Measurements from ENCODE around the gene CARHSP1.
"Not testable (repeated sequence)": the region's sequence is repeated elsewhere in the genome, so short reads cannot be mapped to it uniquely, and the experiment has no call there.

Gene CARHSP1

DNA sequence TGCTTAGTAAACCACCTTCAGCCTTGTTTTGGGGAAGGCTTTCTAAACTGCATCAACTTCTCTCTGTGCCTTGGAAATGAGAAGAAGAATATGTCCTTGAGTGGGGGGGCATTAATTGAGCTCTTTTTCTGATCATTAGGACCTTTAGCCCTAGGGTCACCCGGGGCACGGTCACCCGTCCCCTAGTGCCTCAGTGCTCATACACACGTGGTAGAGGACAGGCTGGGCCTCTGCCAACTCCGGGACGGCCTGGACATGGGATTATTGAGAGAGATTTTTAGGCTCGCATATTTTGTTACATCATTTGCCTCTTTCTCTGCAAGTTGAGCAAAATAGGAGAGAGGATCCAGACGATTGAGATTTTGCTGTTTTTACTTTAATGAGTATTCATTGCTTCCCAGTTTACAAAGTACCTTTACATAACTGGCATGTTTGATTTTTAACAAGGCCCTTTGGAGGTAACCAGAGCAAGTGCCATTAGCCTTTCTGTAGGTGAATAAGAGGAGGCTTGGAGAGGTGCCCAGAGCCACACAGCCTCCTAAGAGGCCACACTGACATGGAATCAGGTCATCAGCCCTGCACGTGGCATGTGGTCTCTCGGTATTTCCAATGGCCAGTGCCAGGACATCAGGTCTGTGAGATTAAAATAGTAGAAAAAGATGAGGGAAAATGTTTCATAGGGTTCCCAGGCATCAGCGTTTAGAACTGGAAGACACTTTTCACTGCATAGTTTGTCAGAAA is 60.0 kb downstream of the CARHSP1 start:
- TF ChIP-seq POLR2A (IDR thresholded peaks at IDR 0.05; ENCODE audit: extremely low read depth, insufficient read length): no peak
- TF ChIP-seq, protein P1, sequence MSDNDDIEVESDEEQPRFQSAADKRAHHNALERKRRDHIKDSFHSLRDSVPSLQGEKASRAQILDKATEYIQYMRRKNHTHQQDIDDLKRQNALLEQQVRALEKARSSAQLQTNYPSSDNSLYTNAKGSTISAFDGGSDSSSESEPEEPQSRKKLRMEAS (IDR thresholded peaks at IDR 0.05; ENCODE audit: low read depth, low read length): no peak
- TF ChIP-seq, protein P2, sequence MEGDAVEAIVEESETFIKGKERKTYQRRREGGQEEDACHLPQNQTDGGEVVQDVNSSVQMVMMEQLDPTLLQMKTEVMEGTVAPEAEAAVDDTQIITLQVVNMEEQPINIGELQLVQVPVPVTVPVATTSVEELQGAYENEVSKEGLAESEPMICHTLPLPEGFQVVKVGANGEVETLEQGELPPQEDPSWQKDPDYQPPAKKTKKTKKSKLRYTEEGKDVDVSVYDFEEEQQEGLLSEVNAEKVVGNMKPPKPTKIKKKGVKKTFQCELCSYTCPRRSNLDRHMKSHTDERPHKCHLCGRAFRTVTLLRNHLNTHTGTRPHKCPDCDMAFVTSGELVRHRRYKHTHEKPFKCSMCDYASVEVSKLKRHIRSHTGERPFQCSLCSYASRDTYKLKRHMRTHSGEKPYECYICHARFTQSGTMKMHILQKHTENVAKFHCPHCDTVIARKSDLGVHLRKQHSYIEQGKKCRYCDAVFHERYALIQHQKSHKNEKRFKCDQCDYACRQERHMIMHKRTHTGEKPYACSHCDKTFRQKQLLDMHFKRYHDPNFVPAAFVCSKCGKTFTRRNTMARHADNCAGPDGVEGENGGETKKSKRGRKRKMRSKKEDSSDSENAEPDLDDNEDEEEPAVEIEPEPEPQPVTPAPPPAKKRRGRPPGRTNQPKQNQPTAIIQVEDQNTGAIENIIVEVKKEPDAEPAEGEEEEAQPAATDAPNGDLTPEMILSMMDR (IDR thresholded peaks at IDR 0.05; ENCODE audit: low read depth, low read length): no peak
- no peak for TF ChIP-seq MYC (IDR thresholded peaks at IDR 0.05; ENCODE audit: low read depth, low read length)
- no peak for DNase-seq (ENCODE audit: low read depth)
- no peak overlapping the region for H3K4me3 ChIP-seq (ENCODE audit: low read depth, low read length)

GRCh38 chr16:8808009-8808408 is 60.8 kb downstream of the CARHSP1 start:
- DNase-seq (ENCODE audit: low read depth): no peak
- no peak overlapping the region for H3K4me3 ChIP-seq (ENCODE audit: low read depth, low read length)
- TF ChIP-seq, protein P1 (IDR thresholded peaks at IDR 0.05; ENCODE audit: low read depth, low read length): no peak

DNA sequence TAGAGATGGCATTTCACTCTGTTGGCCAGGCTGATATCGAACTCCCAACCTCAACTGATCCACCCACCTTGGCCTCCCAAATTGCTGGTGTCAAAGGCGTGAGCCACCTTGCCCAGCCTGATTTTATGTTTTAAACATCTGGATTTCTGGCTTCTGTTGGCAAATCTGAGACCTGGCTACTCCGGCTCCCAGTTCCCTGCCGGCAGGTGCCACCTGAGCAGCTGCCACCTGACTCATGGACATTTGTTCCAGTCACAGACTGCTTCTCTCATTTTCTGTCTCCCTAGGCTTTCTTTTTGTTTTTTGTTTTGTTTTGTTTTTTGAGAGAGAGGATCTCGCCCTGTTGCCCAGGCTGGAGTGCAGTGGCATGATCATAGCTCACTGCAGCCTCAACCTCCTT is 61.6 kb downstream of the CARHSP1 start:
- no peak overlapping the region for H3K4me3 ChIP-seq (ENCODE audit: low read depth, low read length)
- TF ChIP-seq, protein P1 (IDR thresholded peaks at IDR 0.05; ENCODE audit: low read depth, low read length): no peak
- TF ChIP-seq POLR2A (IDR thresholded peaks at IDR 0.05; ENCODE audit: extremely low read depth, insufficient read length) (no peak), MYC (IDR thresholded peaks at IDR 0.05; ENCODE audit: low read depth, low read length) (no peak)
- TF ChIP-seq, protein P2 (IDR thresholded peaks at IDR 0.05; ENCODE audit: low read depth, low read length): no peak
- no peak for DNase-seq (ENCODE audit: low read depth)

- H3K4me3 ChIP-seq (ENCODE audit: low read depth, low read length): no peak overlapping the region
- no peak for DNase-seq (ENCODE audit: low read depth)
- TF ChIP-seq POLR2A (IDR thresholded peaks at IDR 0.05; ENCODE audit: extremely low read depth, insufficient read length) (no peak), MYC (IDR thresholded peaks at IDR 0.05; ENCODE audit: low read depth, low read length) (no peak)
- TF ChIP-seq, protein P1 (IDR thresholded peaks at IDR 0.05; ENCODE audit: low read depth, low read length): no peak
- TF ChIP-seq, protein P2 (IDR thresholded peaks at IDR 0.05; ENCODE audit: low read depth, low read length): no peak
These were observed 62.4 kb downstream of the CARHSP1 start for GRCh38 chr16:8806272-8806983.

- TF ChIP-seq, protein P2 (IDR thresholded peaks at IDR 0.05; ENCODE audit: low read depth, low read length): no peak
- TF ChIP-seq, protein P1 (IDR thresholded peaks at IDR 0.05; ENCODE audit: low read depth, low read length): no peak
- TF ChIP-seq MYC (IDR thresholded peaks at IDR 0.05; ENCODE audit: low read depth, low read length) (no peak), POLR2A (IDR thresholded peaks at IDR 0.05; ENCODE audit: extremely low read depth, insufficient read length) (no peak)
- DNase-seq (ENCODE audit: low read depth): no peak
- no peak overlapping the region for H3K4me3 ChIP-seq (ENCODE audit: low read depth, low read length)
These were observed 64.5 kb downstream of the CARHSP1 start for GRCh38 chr16:8804313-8804712.

GRCh38 chr16:8803733-8804132 is 65.1 kb downstream of the CARHSP1 start:
- not testable (repeated sequence) for H3K4me3 ChIP-seq (ENCODE audit: low read depth, low read length); DNase-seq (ENCODE audit: low read depth)
